Mesendoderm (in vitro differentiated cells): ENCODE data around the gene TMEM253.
A peak's percentile ranks its signal among the peaks of the same experiment; 100 is the strongest.

Experiments used
- DNase-seq: peaks from one replicate; pipeline ENCODE4 v3.0.0; 2013
- H2AK5ac ChIP-seq: 2 replicates; pipeline ENCODE4 v1.6.1; 2013; ENCODE audit warnings: low read length, inconsistent platforms
- H2BK120ac ChIP-seq: 2 replicates; pipeline ENCODE4 v1.6.1; 2013; ENCODE audit warnings: low read depth, mild to moderate bottlenecking, low read length, moderate library complexity, mixed read lengths
- H2BK15ac ChIP-seq: replicated peaks from 2 replicates; pipeline ENCODE4 v1.6.1; 2013; ENCODE audit warnings: low read depth, mild to moderate bottlenecking, moderate library complexity
- H2BK5ac ChIP-seq: 2 replicates; pipeline ENCODE4 v1.6.1; 2013; ENCODE audit warnings: low read length, inconsistent platforms
- H3K18ac ChIP-seq: 2 replicates; pipeline ENCODE4 v1.6.1; 2013; ENCODE audit warnings: mild to moderate bottlenecking, low read length, mixed read lengths
- H3K23ac ChIP-seq: one replicate; pipeline ENCODE4 v1.6.1; 2013; ENCODE audit warnings: low read length
- H3K27ac ChIP-seq: 2 replicates; pipeline ENCODE4 v1.5.1; 2013; ENCODE audit warnings: low read depth, mild to moderate bottlenecking, inconsistent platforms, low read length, moderate library complexity
- H3K27me3 ChIP-seq: 2 replicates; pipeline ENCODE4 v1.6.1; 2013; ENCODE audit warnings: low read length, control low read depth, mild to moderate bottlenecking, inconsistent platforms; ENCODE audit not compliant: insufficient read depth, poor library complexity
- H3K36me3 ChIP-seq: 2 replicates; pipeline ENCODE4 v1.6.1; 2013; ENCODE audit warnings: low read length, inconsistent platforms; ENCODE audit not compliant: control insufficient read depth, insufficient read depth
- H3K4ac ChIP-seq: one replicate; pipeline ENCODE4 v1.6.1; 2013; ENCODE audit warnings: low read depth, mild to moderate bottlenecking, low read length, moderate library complexity
- H3K4me1 ChIP-seq: 2 replicates; pipeline ENCODE4 v1.6.1; 2013; ENCODE audit warnings: low read depth, low read length, inconsistent platforms; ENCODE audit not compliant: control insufficient read depth
- H3K4me2 ChIP-seq: 2 replicates; pipeline ENCODE4 v1.6.1; 2013; ENCODE audit warnings: low read length
- H3K4me3 ChIP-seq: 2 replicates; pipeline ENCODE4 v1.5.1; 2013; ENCODE audit warnings: mild to moderate bottlenecking, low read length
- H3K56ac ChIP-seq: one replicate; pipeline ENCODE4 v1.6.1; 2013; ENCODE audit warnings: low read length
- H3K79me1 ChIP-seq: 2 replicates; pipeline ENCODE4 v1.6.1; 2013; ENCODE audit warnings: low read length, inconsistent platforms
- H3K79me2 ChIP-seq: 2 replicates; pipeline ENCODE4 v1.6.1; 2013; ENCODE audit warnings: mild to moderate bottlenecking, low read length; ENCODE audit not compliant: control insufficient read depth, insufficient read depth
- H3K9ac ChIP-seq: 2 replicates; pipeline ENCODE4 v1.6.1; 2013; ENCODE audit warnings: low read length, inconsistent platforms
- H4K5ac ChIP-seq: one replicate; pipeline ENCODE4 v1.6.1; 2013; ENCODE audit warnings: low read length
- H4K8ac ChIP-seq: one replicate; pipeline ENCODE4 v1.6.1; 2013; ENCODE audit warnings: low read depth, mild to moderate bottlenecking, control low read depth, low read length, moderate library complexity
- WGBS: extraction: QIAGEN DNeasy Blood & Tissue Kit; methylation state at CpG from one replicate; pipeline ENCODE4 v1.1.7; 2013; ENCODE audit warnings: low lambda C conversion rate, missing lambda C conversion rate; ENCODE audit not compliant: insufficient coverage; ENCODE audit errors: extremely low coverage; 5-methylcytosine and 5-hydroxymethylcytosine counted together

TMEM253 gene

GRCh38 chr14:21113369-21113768 is 12.5 kb downstream of the TMEM253 start:
- no peak overlapping the region for H3K56ac ChIP-seq
- DNase-seq = no peak
- H2AK5ac ChIP-seq = no peak overlapping the region
- no peak overlapping the region for H3K4me3 ChIP-seq
- no peak overlapping the region for H3K18ac ChIP-seq
- no peaks in the 10 kb centered on the region for H3K79me1 ChIP-seq
- WGBS = no CpG with 5 or more reads among the region's 2 CpGs
- no peak overlapping the region for H3K9ac ChIP-seq
- peaks cover 1% of the 10 kb centered on the region for H3K4me1 ChIP-seq
- H3K4ac ChIP-seq = no peak overlapping the region
- no peaks in the 10 kb centered on the region for H3K27me3 ChIP-seq
- no peak overlapping the region for H2BK5ac ChIP-seq
- no peaks in the 10 kb centered on the region for H3K36me3 ChIP-seq
- no peak overlapping the region for H3K23ac ChIP-seq
- H4K8ac ChIP-seq = no peak overlapping the region
- H3K79me2 ChIP-seq = no peaks in the 10 kb centered on the region
- no peak overlapping the region for H4K5ac ChIP-seq
- H3K4me2 ChIP-seq = no peak overlapping the region
- no peak overlapping the region for H2BK15ac ChIP-seq
- no peak overlapping the region for H2BK120ac ChIP-seq
- no peak overlapping the region for H3K27ac ChIP-seq

GRCh38 chr14:21118933-21119332 is 18.1 kb downstream of the TMEM253 start:
- H3K23ac ChIP-seq = no peak overlapping the region
- no CpG with 5 or more reads among the region's 3 CpGs for WGBS
- DNase-seq = no peak
- no peak overlapping the region for H3K4me2 ChIP-seq
- no peak overlapping the region for H3K4me3 ChIP-seq
- no peak overlapping the region for H2BK15ac ChIP-seq
- H3K56ac ChIP-seq = no peak overlapping the region
- H3K9ac ChIP-seq = no peak overlapping the region
- no peaks in the 10 kb centered on the region for H3K79me1 ChIP-seq
- no peak overlapping the region for H4K8ac ChIP-seq
- H4K5ac ChIP-seq = no peak overlapping the region
- H2BK120ac ChIP-seq = no peak overlapping the region
- no peak overlapping the region for H3K27ac ChIP-seq
- no peak overlapping the region for H3K18ac ChIP-seq
- H3K4ac ChIP-seq = no peak overlapping the region
- H2AK5ac ChIP-seq = no peak overlapping the region
- H3K36me3 ChIP-seq = no peaks in the 10 kb centered on the region
- H3K4me1 ChIP-seq = no peaks in the 10 kb centered on the region
- no peak overlapping the region for H2BK5ac ChIP-seq
- H3K27me3 ChIP-seq = no peaks in the 10 kb centered on the region
- H3K79me2 ChIP-seq = no peaks in the 10 kb centered on the region

- no peaks in the 10 kb centered on the region for H3K79me1 ChIP-seq
- WGBS = no CpG with 5 or more reads among the region's 6 CpGs
- no peak overlapping the region for H3K18ac ChIP-seq
- no peak overlapping the region for H3K56ac ChIP-seq
- no peak overlapping the region for H2AK5ac ChIP-seq
- no peak overlapping the region for H4K8ac ChIP-seq
- H4K5ac ChIP-seq = no peak overlapping the region
- no peak overlapping the region for H3K4me2 ChIP-seq
- no peak overlapping the region for H2BK15ac ChIP-seq
- H3K27me3 ChIP-seq = no peaks in the 10 kb centered on the region
- no peaks in the 10 kb centered on the region for H3K4me1 ChIP-seq
- no peak overlapping the region for H3K9ac ChIP-seq
- H3K27ac ChIP-seq = no peak overlapping the region
- H2BK5ac ChIP-seq = no peak overlapping the region
- no peak for DNase-seq
- no peak overlapping the region for H2BK120ac ChIP-seq
- H3K79me2 ChIP-seq = no peaks in the 10 kb centered on the region
- H3K4ac ChIP-seq = no peak overlapping the region
- no peak overlapping the region for H3K23ac ChIP-seq
- H3K36me3 ChIP-seq = no peaks in the 10 kb centered on the region
- no peak overlapping the region for H3K4me3 ChIP-seq
These were observed 19.8 kb downstream of the TMEM253 start for GRCh38 chr14:21120686-21121085.

GRCh38 chr14:21121122-21121521 is 20.3 kb downstream of the TMEM253 start:
- no peak overlapping the region for H4K5ac ChIP-seq
- no peak overlapping the region for H3K18ac ChIP-seq
- WGBS = no CpG with 5 or more reads among the region's 1 CpG
- H3K4me1 ChIP-seq = no peaks in the 10 kb centered on the region
- H3K4ac ChIP-seq = no peak overlapping the region
- DNase-seq = no peak
- no peaks in the 10 kb centered on the region for H3K79me1 ChIP-seq
- no peak overlapping the region for H3K56ac ChIP-seq
- no peak overlapping the region for H3K9ac ChIP-seq
- H3K27ac ChIP-seq = no peak overlapping the region
- no peak overlapping the region for H2BK5ac ChIP-seq
- H2AK5ac ChIP-seq = no peak overlapping the region
- H2BK15ac ChIP-seq = no peak overlapping the region
- no peak overlapping the region for H3K4me3 ChIP-seq
- no peak overlapping the region for H2BK120ac ChIP-seq
- no peaks in the 10 kb centered on the region for H3K36me3 ChIP-seq
- H3K79me2 ChIP-seq = no peaks in the 10 kb centered on the region
- no peaks in the 10 kb centered on the region for H3K27me3 ChIP-seq
- no peak overlapping the region for H3K23ac ChIP-seq
- H4K8ac ChIP-seq = no peak overlapping the region
- H3K4me2 ChIP-seq = no peak overlapping the region

- no peak overlapping the region for H2AK5ac ChIP-seq
- H3K36me3 ChIP-seq = no peaks in the 10 kb centered on the region
- no peaks in the 10 kb centered on the region for H3K4me1 ChIP-seq
- no peak overlapping the region for H3K56ac ChIP-seq
- no peak overlapping the region for H3K23ac ChIP-seq
- H4K8ac ChIP-seq = no peak overlapping the region
- no peak overlapping the region for H3K9ac ChIP-seq
- H3K4ac ChIP-seq = no peak overlapping the region
- no CpG with 5 or more reads among the region's 1 CpG for WGBS
- no peak overlapping the region for H4K5ac ChIP-seq
- H3K79me1 ChIP-seq = no peaks in the 10 kb centered on the region
- no peak overlapping the region for H2BK120ac ChIP-seq
- no peak for DNase-seq
- no peak overlapping the region for H3K27ac ChIP-seq
- no peak overlapping the region for H3K4me2 ChIP-seq
- no peak overlapping the region for H2BK5ac ChIP-seq
- no peak overlapping the region for H3K18ac ChIP-seq
- no peak overlapping the region for H2BK15ac ChIP-seq
- no peaks in the 10 kb centered on the region for H3K27me3 ChIP-seq
- no peak overlapping the region for H3K4me3 ChIP-seq
- H3K79me2 ChIP-seq = no peaks in the 10 kb centered on the region
These were observed 22.6 kb downstream of the TMEM253 start for GRCh38 chr14:21123429-21123828.

GRCh38 chr14:21133901-21134300 is 33.0 kb downstream of the TMEM253 start:
- H3K27me3 ChIP-seq = no peaks in the 10 kb centered on the region
- WGBS = 100% methylated on average over 1 of the region's 1 CpG
- no peaks in the 10 kb centered on the region for H3K79me1 ChIP-seq
- H3K27ac ChIP-seq = no peak overlapping the region
- no peak overlapping the region for H3K4ac ChIP-seq
- H4K5ac ChIP-seq = no peak overlapping the region
- H3K4me2 ChIP-seq = no peak overlapping the region
- no peak overlapping the region for H3K23ac ChIP-seq
- no peak overlapping the region for H4K8ac ChIP-seq
- H2AK5ac ChIP-seq = no peak overlapping the region
- no peak overlapping the region for H2BK15ac ChIP-seq
- H3K36me3 ChIP-seq = no peaks in the 10 kb centered on the region
- H3K4me3 ChIP-seq = no peak overlapping the region
- H3K18ac ChIP-seq = no peak overlapping the region
- no peaks in the 10 kb centered on the region for H3K79me2 ChIP-seq
- DNase-seq = peak; percentile 60
- H3K4me1 ChIP-seq = no peaks in the 10 kb centered on the region
- no peak overlapping the region for H2BK120ac ChIP-seq
- H3K56ac ChIP-seq = no peak overlapping the region
- no peak overlapping the region for H2BK5ac ChIP-seq
- no peak overlapping the region for H3K9ac ChIP-seq
